ENCODE results near the gene MCTS1. TPM values are rescaled to one million over a fixed set of nuclear protein-coding genes. Genes with fewer than 3 reads are reported as not detected.

MCTS1 gene
- total and polyA plus RNA-seq, 4 donors: 26.7 to 43.2 (median 30.2) TPM

- H3K4me1 ChIP-seq (ENCODE audit: control insufficient read depth in 1 of 2, insufficient read depth in 2 of 2, low read length in 2 of 2): no peaks in the 10 kb centered on the region
These were observed 8.2 kb downstream of the MCTS1 start for GRCh38 chrX:120612086-120612485.

GRCh38 chrX:120614816-120615215, 10.9 kb downstream of the MCTS1 start:
- H3K9me3 ChIP-seq (ENCODE audit: control insufficient read depth, low read length): no peaks in the 10 kb centered on the region
- no peak overlapping the region for H3K4me3 ChIP-seq (ENCODE audit: low read length in 2 of 2)
- ATAC-seq (ENCODE audit: low FRiP score) (no peak), DNase-seq (no peak)
- H3K36me3 ChIP-seq (ENCODE audit: control insufficient read depth in 1 of 2, insufficient read depth in 2 of 2, low read length in 1 of 2): no peaks in the 10 kb centered on the region
- H3K27ac ChIP-seq (ENCODE audit: low read depth in 1 of 2, low read length in 2 of 2): no peak overlapping the region
- no peaks in the 10 kb centered on the region for H3K27me3 ChIP-seq (ENCODE audit: control insufficient read depth in 1 of 2, insufficient read depth in 2 of 2, low read length in 1 of 2)
- no peaks in the 10 kb centered on the region for H3K4me1 ChIP-seq (ENCODE audit: control insufficient read depth in 1 of 2, insufficient read depth in 2 of 2, low read length in 2 of 2)
- intact Hi-C loops (cut with DNase I): no loop called here

More at GRCh38 chrX:120612086-120612485, 8.2 kb downstream of the MCTS1 start:
- intact Hi-C loops (cut with DNase I): no loop called here
- H3K4me3 ChIP-seq (ENCODE audit: low read length in 2 of 2): no peak overlapping the region
- H3K27ac ChIP-seq (ENCODE audit: low read depth in 1 of 2, low read length in 2 of 2): no peak overlapping the region
- DNase-seq (no peak), ATAC-seq (ENCODE audit: low FRiP score) (no peak)
- WGBS, 2 donors: 68 to 85% methylated on average over 1 of the region's 1 CpG
- no peaks in the 10 kb centered on the region for H3K9me3 ChIP-seq (ENCODE audit: control insufficient read depth, low read length)
- no peaks in the 10 kb centered on the region for H3K36me3 ChIP-seq (ENCODE audit: control insufficient read depth in 1 of 2, insufficient read depth in 2 of 2, low read length in 1 of 2)
- H3K27me3 ChIP-seq (ENCODE audit: control insufficient read depth in 1 of 2, insufficient read depth in 2 of 2, low read length in 1 of 2): no peaks in the 10 kb centered on the region

- intact Hi-C loops (cut with DNase I): no loop called here
- WGBS, 2 donors: 65 to 75% methylated on average over 5 of the region's 5 CpGs
- ATAC-seq (ENCODE audit: low FRiP score) (no peak), DNase-seq (no peak)
- H3K27ac ChIP-seq (ENCODE audit: low read depth in 1 of 2, low read length in 2 of 2): no peak overlapping the region
- H3K9me3 ChIP-seq (ENCODE audit: control insufficient read depth, low read length): no peaks in the 10 kb centered on the region
- H3K4me1 ChIP-seq (ENCODE audit: control insufficient read depth in 1 of 2, insufficient read depth in 2 of 2, low read length in 2 of 2): no peaks in the 10 kb centered on the region
- H3K4me3 ChIP-seq (ENCODE audit: low read length in 2 of 2): no peak overlapping the region
- H3K27me3 ChIP-seq (ENCODE audit: control insufficient read depth in 1 of 2, insufficient read depth in 2 of 2, low read length in 1 of 2): no peaks in the 10 kb centered on the region
- H3K36me3 ChIP-seq (ENCODE audit: control insufficient read depth in 1 of 2, insufficient read depth in 2 of 2, low read length in 1 of 2): no peaks in the 10 kb centered on the region
These were observed 14.2 kb downstream of the MCTS1 start for GRCh38 chrX:120617996-120618630.

- H3K9me3 ChIP-seq (ENCODE audit: control insufficient read depth, low read length): no peaks in the 10 kb centered on the region
- no peaks in the 10 kb centered on the region for H3K4me1 ChIP-seq (ENCODE audit: control insufficient read depth in 1 of 2, insufficient read depth in 2 of 2, low read length in 2 of 2)
- no peak overlapping the region for H3K4me3 ChIP-seq (ENCODE audit: low read length in 2 of 2)
- intact Hi-C loops (cut with DNase I): no loop called here
- DNase-seq (no peak), ATAC-seq (ENCODE audit: low FRiP score) (no peak)
- WGBS, 2 donors: 46% methylated on average over 2 of the region's 2 CpGs
- H3K27me3 ChIP-seq (ENCODE audit: control insufficient read depth in 1 of 2, insufficient read depth in 2 of 2, low read length in 1 of 2): no peaks in the 10 kb centered on the region
- no peak overlapping the region for H3K27ac ChIP-seq (ENCODE audit: low read depth in 1 of 2, low read length in 2 of 2)
- H3K36me3 ChIP-seq (ENCODE audit: control insufficient read depth in 1 of 2, insufficient read depth in 2 of 2, low read length in 1 of 2): no peaks in the 10 kb centered on the region
These were observed 21.5 kb downstream of the MCTS1 start for GRCh38 chrX:120625371-120625770.

- Histone ChIP-seq H3K27me3 (ENCODE audit: control insufficient read depth in 1 of 2, insufficient read depth in 2 of 2, low read length in 1 of 2) (no peaks in the 10 kb centered on the region), H3K4me1 (ENCODE audit: control insufficient read depth in 1 of 2, insufficient read depth in 2 of 2, low read length in 2 of 2) (no peaks in the 10 kb centered on the region), H3K9me3 (ENCODE audit: control insufficient read depth, low read length) (no peaks in the 10 kb centered on the region), H3K36me3 (ENCODE audit: control insufficient read depth in 1 of 2, insufficient read depth in 2 of 2, low read length in 1 of 2) (no peaks in the 10 kb centered on the region), H3K27ac (ENCODE audit: low read depth in 1 of 2, low read length in 2 of 2) (peak within 1 kb of the TSS in 1 of 2 donors; percentile 84), H3K4me3 (ENCODE audit: low read length in 2 of 2) (peak within 1 kb of the TSS; percentile 40 to 57)
- DNase-seq (peak; percentile 95), ATAC-seq (ENCODE audit: low FRiP score) (peak; percentile 97)
- 0 to 31% methylated on average over 57 to 68 of the region's 68 CpGs for WGBS, 2 donors
- intact Hi-C loops (cut with DNase I): loop anchor here (2.0 kb wide), 1 partner anchor 69 kb away; the partner anchor contains the start of gene CUL4B (in 2 of the 2)
These were observed 26.0 kb downstream of the MCTS1 start, which contains the start of gene C1GALT1C1 for GRCh38 chrX:120629667-120630537. Gene C1GALT1C1 (minus strand): TSS chrX:120630054. CDS start chrX:120627166, 2,888 bp downstream.

- ATAC-seq (ENCODE audit: low FRiP score) (no peak), DNase-seq (no peak)
- H3K4me1 ChIP-seq (ENCODE audit: control insufficient read depth in 1 of 2, insufficient read depth in 2 of 2, low read length in 2 of 2): no peaks in the 10 kb centered on the region
- no peaks in the 10 kb centered on the region for H3K9me3 ChIP-seq (ENCODE audit: control insufficient read depth, low read length)
- no peaks in the 10 kb centered on the region for H3K36me3 ChIP-seq (ENCODE audit: control insufficient read depth in 1 of 2, insufficient read depth in 2 of 2, low read length in 1 of 2)
- no peaks in the 10 kb centered on the region for H3K27me3 ChIP-seq (ENCODE audit: control insufficient read depth in 1 of 2, insufficient read depth in 2 of 2, low read length in 1 of 2)
- intact Hi-C loops (cut with DNase I): no loop called here
- H3K27ac ChIP-seq (ENCODE audit: low read depth in 1 of 2, low read length in 2 of 2): no peak overlapping the region
- H3K4me3 ChIP-seq (ENCODE audit: low read length in 2 of 2): no peak overlapping the region
- 70 to 87% methylated on average over 4 of the region's 4 CpGs for WGBS, 2 donors
These were observed 34.7 kb downstream of the MCTS1 start for GRCh38 chrX:120638619-120639018.

- no peaks in the 10 kb centered on the region for H3K4me1 ChIP-seq (ENCODE audit: control insufficient read depth in 1 of 2, insufficient read depth in 2 of 2, low read length in 2 of 2)
- WGBS, 2 donors: 53 to 67% methylated on average over 2 of the region's 2 CpGs
- no peak overlapping the region for H3K4me3 ChIP-seq (ENCODE audit: low read length in 2 of 2)
- DNase-seq (no peak), ATAC-seq (ENCODE audit: low FRiP score) (no peak)
- no peaks in the 10 kb centered on the region for H3K9me3 ChIP-seq (ENCODE audit: control insufficient read depth, low read length)
- intact Hi-C loops (cut with DNase I): no loop called here
- H3K27me3 ChIP-seq (ENCODE audit: control insufficient read depth in 1 of 2, insufficient read depth in 2 of 2, low read length in 1 of 2): no peaks in the 10 kb centered on the region
- no peaks in the 10 kb centered on the region for H3K36me3 ChIP-seq (ENCODE audit: control insufficient read depth in 1 of 2, insufficient read depth in 2 of 2, low read length in 1 of 2)
- H3K27ac ChIP-seq (ENCODE audit: low read depth in 1 of 2, low read length in 2 of 2): no peak overlapping the region
These were observed 39.0 kb downstream of the MCTS1 start for GRCh38 chrX:120642871-120643270.

GRCh38 chrX:120647127-120647526, 43.2 kb downstream of the MCTS1 start:
- H3K27me3 ChIP-seq (ENCODE audit: control insufficient read depth in 1 of 2, insufficient read depth in 2 of 2, low read length in 1 of 2): no peaks in the 10 kb centered on the region
- H3K27ac ChIP-seq (ENCODE audit: low read depth in 1 of 2, low read length in 2 of 2): no peak overlapping the region
- DNase-seq: no peak
- H3K9me3 ChIP-seq (ENCODE audit: control insufficient read depth, low read length): no peaks in the 10 kb centered on the region
- H3K36me3 ChIP-seq (ENCODE audit: control insufficient read depth in 1 of 2, insufficient read depth in 2 of 2, low read length in 1 of 2): no peaks in the 10 kb centered on the region
- intact Hi-C loops (cut with DNase I): no loop called here
- no peak for ATAC-seq (ENCODE audit: low FRiP score)
- H3K4me1 ChIP-seq (ENCODE audit: control insufficient read depth in 1 of 2, insufficient read depth in 2 of 2, low read length in 2 of 2): no peaks in the 10 kb centered on the region
- 43 to 54% methylated on average over 4 of the region's 4 CpGs for WGBS, 2 donors
- no peak overlapping the region for H3K4me3 ChIP-seq (ENCODE audit: low read length in 2 of 2)
